ENCODE results near the gene TGIF1.

The TGIF1 gene

DNA sequence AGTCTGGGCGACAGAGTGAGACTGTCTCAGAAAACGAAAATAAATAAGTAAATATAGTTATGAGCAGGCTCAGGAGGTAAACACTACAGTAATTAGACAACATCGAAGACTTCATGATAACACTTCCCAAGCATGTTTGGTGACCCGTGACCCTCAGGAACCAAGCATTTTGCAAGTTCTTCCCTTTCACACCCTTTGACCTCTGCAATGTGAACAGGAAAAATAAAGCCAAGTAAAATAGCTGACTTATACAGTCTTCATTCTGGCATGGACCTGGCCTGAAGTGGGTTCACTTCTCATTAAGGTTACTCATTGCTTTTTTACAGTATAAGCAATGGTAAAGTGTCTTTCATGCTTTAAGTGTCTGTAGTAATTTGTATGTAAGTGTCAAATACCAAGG is 15.3 kb upstream of the TGIF1 start:
- TF ChIP-seq, protein P1, sequence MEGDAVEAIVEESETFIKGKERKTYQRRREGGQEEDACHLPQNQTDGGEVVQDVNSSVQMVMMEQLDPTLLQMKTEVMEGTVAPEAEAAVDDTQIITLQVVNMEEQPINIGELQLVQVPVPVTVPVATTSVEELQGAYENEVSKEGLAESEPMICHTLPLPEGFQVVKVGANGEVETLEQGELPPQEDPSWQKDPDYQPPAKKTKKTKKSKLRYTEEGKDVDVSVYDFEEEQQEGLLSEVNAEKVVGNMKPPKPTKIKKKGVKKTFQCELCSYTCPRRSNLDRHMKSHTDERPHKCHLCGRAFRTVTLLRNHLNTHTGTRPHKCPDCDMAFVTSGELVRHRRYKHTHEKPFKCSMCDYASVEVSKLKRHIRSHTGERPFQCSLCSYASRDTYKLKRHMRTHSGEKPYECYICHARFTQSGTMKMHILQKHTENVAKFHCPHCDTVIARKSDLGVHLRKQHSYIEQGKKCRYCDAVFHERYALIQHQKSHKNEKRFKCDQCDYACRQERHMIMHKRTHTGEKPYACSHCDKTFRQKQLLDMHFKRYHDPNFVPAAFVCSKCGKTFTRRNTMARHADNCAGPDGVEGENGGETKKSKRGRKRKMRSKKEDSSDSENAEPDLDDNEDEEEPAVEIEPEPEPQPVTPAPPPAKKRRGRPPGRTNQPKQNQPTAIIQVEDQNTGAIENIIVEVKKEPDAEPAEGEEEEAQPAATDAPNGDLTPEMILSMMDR (conservative IDR thresholded peaks at IDR 0.05), result no peak
- TF ChIP-seq ZFX (IDR thresholded peaks at IDR 0.05), result no peak
- no peak overlapping the region for H3K27ac ChIP-seq

DNA sequence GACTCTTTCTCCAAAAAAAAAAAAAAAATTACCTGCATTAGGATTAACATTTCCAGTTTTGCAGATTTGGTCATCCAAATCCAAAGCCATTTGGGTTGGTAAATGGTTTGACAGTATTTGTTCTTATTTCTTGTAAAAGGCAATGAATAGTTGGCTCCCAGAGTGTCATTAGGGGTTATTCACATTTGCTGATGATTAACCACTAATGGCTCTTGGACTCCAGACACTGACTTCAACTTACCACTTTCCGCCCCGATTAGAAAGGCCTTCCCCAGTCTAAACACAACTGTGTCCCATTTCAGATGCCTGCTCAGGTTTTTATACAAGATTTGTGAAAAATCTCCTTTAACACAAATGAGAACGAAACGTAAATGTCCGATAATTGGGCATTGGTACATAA is 9.6 kb upstream of the TGIF1 start:
- no peak overlapping the region for H3K27ac ChIP-seq
- TF ChIP-seq, protein P1 (conservative IDR thresholded peaks at IDR 0.05), result no peak

DNA sequence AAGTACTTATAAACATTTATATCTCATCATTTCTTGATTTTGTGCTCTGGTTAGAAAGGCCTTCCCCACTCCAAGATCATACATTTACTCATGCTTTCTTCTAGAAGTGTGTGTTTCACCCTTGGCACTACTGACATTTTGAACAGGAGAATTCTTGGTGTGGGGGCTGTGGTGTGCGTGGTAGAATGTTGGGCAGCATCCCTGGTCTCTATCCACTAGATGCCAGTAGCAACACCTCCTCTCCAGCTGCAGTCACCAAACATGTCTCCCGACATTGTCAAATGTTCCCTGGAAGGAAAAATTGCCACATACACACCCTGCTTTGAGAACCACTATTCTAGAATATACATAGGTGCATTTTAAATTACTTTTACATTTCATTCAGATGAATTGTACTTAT is 8.7 kb upstream of the TGIF1 start:
- no peak overlapping the region for H3K27ac ChIP-seq

DNA sequence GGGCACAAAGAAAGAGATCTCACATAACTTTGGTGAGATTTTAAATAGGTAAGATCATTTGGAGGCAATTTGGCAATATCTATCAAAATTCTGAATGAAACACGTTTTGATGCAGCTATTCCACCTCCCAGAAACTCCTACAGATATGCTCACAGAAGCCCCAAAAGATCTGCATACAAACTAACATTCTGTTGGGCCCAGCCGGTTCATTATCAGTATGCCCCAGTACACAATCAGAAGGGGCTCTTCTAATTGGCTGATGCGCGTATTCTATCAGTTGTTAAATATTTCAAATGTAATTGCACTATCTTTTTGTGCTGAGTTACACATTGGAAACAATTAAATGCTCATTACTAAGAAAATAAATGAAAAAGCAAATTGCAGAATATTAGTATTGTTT is 7.1 kb upstream of the TGIF1 start:
- H3K27ac ChIP-seq, result no peak overlapping the region
- no peak for TF ChIP-seq ZFX (IDR thresholded peaks at IDR 0.05)
- TF ChIP-seq, protein P1 (conservative IDR thresholded peaks at IDR 0.05), result no peak

More for the DNA sequence above, 8.7 kb upstream of the TGIF1 start:
- TF ChIP-seq, protein P1 (conservative IDR thresholded peaks at IDR 0.05), result no peak; the same call in 1 of the 2 replicates
- TF ChIP-seq ZFX (IDR thresholded peaks at IDR 0.05), result no peak

DNA sequence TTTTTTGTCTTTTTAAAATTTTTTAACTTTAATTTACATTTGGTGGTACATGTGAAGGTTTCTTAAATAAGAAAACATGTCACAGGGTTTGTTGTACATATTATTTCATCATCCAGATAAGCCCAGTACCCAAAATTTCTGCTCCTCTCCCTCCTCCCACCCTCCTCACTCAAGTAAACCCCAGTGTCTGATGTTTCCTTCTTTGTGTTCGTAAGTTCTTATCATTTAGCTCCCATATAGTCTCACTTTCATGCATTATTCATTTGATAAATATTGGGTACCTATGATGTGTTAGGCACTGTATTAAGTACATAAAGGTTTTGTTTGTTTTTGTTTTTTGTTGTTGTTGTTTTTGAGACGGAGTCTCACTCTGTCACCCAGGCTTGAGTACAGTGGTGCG is 5.7 kb upstream of the TGIF1 start:
- TF ChIP-seq, protein P1 (conservative IDR thresholded peaks at IDR 0.05), result no peak
- TF ChIP-seq ZFX (IDR thresholded peaks at IDR 0.05), result no peak
- no peak overlapping the region for H3K27ac ChIP-seq

DNA sequence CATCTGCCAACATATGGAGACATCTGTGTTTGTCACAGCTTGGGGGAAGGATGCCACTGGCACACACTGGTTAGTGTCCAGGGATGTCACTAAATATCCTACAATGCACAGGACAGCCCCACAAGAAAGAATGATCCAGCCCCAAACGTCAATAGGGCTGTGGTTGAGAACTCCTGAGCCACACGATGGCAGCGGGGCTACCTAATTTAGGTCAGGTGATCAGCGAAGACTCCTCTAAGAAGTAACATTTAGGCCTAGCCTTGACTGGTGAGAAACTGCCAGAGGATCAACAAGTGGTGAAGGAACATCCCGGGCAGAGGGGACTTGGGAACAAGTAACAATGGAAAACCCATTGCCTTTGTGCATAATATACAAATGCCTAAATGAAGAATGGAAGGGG is 5.0 kb upstream of the TGIF1 start:
- H3K27ac ChIP-seq, result no peak overlapping the region
- TF ChIP-seq ZFX (IDR thresholded peaks at IDR 0.05), result no peak
- TF ChIP-seq, protein P1 (conservative IDR thresholded peaks at IDR 0.05), result no peak

DNA sequence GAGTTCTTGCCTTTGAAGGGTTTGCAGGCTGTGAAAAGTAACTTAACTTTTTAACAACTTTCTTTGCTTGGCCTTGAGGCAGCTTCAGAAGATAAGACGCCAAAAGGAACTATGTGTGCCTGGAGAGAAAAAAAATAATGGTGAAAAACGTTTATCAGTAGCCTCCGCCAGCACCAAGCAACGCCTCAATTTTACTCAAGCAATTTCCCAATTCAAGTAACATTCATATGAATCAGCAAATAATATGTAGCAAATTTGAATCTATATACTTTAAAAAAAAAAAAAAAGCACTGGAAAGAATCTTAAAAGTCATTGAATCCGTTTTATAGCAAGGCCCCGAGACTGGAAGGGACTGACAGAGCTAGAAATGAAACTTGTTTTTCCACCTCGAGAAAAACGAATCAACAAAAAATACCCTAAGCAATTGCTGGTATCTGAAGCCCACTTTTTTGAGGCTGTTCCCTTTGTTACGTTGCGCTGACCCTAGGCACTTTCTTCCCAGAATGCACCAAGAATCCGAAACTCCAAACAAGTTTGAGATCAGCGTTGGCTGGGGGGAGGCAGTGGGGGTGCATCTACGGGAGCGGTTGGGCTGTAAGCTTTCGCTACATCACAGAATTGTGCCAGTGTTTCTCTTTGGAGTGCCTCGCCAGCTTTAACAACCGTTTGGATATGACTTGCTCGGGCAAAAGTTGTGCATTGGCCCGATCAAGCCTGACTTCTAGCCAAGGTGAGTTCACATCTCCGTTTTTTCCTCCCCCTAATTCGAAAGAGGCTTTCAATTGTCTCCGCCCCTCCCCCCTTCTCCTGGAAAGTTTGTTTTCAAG is 2.7 kb upstream of the TGIF1 start:
- TF ChIP-seq, protein P1 (conservative IDR thresholded peaks at IDR 0.05), result no peak
- H3K27ac ChIP-seq, result peak overlapping the region; percentile 94

Measured in C4-2B (cell line).